LHCN-M2 (cell line): Measurements from ENCODE around the gene ENAH. TPM values are rescaled to one million over a fixed set of nuclear protein-coding genes. Genes with fewer than 3 reads are reported as not detected.

Source experiments
- DNase-seq: peaks from one replicate; pipeline ENCODE4 v3.0.0-alpha.2; 2012; ENCODE audit warnings: low read depth
- total RNA-seq: library from RNA; depleted of rRNA; stranded (reverse); fragments of >200 nt; gene quantifications from 2 replicates; pipeline ENCODE4 v1.2.3, GENCODE V29; 2014

The ENAH gene
- total RNA-seq, 1 experiment from 2014 or later, result 82.4 TPM

- no peak for DNase-seq
These were observed 192.7 kb downstream of the ENAH start for GRCh38 chr1:225460021-225460736.

GRCh38 chr1:225458222-225458631, 194.7 kb downstream of the ENAH start:
- peak; percentile 29 for DNase-seq

- DNase-seq, result peak; percentile 76
These were observed 198.2 kb downstream of the ENAH start for GRCh38 chr1:225454733-225455132.

- peak; percentile 46 for DNase-seq
These were observed 198.9 kb downstream of the ENAH start for GRCh38 chr1:225453797-225454648.

GRCh38 chr1:225451840-225452515, 200.9 kb downstream of the ENAH start:
- DNase-seq, result no peak

GRCh38 chr1:225451340-225451739, 201.6 kb downstream of the ENAH start:
- DNase-seq, result peak; percentile 48

GRCh38 chr1:225450491-225451191, 202.3 kb downstream of the ENAH start:
- DNase-seq, result no peak

- no peak for DNase-seq
These were observed 203.1 kb downstream of the ENAH start for GRCh38 chr1:225449774-225450173.

- no peak for DNase-seq
These were observed 203.7 kb downstream of the ENAH start for GRCh38 chr1:225449261-225449660.

GRCh38 chr1:225448146-225448805, 204.6 kb downstream of the ENAH start:
- no peak for DNase-seq

GRCh38 chr1:225447650-225448089, 205.3 kb downstream of the ENAH start:
- DNase-seq, result no peak

GRCh38 chr1:225446981-225447615, 205.8 kb downstream of the ENAH start:
- DNase-seq, result no peak

GRCh38 chr1:225446595-225446960, 206.3 kb downstream of the ENAH start:
- no peak for DNase-seq

GRCh38 chr1:225445639-225446594, 207.0 kb downstream of the ENAH start:
- no peak for DNase-seq

GRCh38 chr1:225442123-225442505, 210.8 kb downstream of the ENAH start:
- no peak for DNase-seq

- DNase-seq, result no peak
These were observed 211.4 kb downstream of the ENAH start for GRCh38 chr1:225441314-225442122.

- DNase-seq, result no peak
These were observed 212.3 kb downstream of the ENAH start for GRCh38 chr1:225440380-225441221.
